Measurements from ENCODE around the gene SERPINA6.
"Not testable (repeated sequence)": the region's sequence is repeated elsewhere in the genome, so short reads cannot be mapped to it uniquely, and the experiment has no call there.

SERPINA6 gene

GRCh38 chr14:94354638-94355185 lies 31.6 kb upstream of the SERPINA6 start:
- no peak for DNase-seq (ENCODE audit: low read depth, low spot score)

DNA sequence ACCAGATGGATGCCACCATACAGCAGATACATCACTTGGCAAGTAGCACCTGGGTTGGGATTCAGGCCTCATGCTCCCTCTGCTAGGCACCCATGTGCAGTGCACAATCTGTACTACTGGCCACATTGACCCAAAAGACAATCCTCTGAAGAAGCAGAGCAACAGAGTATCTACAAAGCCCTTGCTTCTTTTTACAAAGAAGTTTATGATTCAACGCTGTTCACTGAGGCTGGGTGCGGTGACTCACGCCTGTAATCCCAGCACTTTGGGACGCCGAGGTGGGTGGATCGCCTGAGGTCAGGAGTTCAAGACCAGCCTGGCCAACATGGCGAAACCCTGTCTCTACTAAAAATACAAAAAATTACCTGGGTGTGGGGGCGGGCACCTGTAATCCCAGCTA lies 31.1 kb upstream of the SERPINA6 start:
- DNase-seq (ENCODE audit: low read depth, low spot score): not testable (repeated sequence)

DNA sequence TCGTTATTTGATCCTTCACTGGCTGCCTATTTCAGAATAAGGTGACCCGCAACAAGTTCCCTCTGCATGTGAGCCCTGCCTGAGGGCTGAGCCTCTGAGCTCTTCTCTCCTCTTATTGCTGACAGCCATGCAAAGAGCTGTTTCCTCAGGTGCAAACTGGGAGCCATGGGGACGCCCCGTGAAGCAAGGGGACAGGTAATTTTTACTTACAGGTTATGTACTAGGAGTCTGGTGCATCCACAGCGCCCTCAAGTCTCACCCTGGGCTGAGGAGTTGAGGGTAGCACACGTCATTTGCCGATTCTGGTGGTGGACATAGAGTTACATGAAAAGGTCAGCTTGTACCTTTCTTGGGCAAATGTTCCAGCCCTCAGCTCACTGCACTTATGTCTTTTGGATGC lies 26.1 kb upstream of the SERPINA6 start:
- no peak for DNase-seq (ENCODE audit: low read depth, low spot score)

- no peak for DNase-seq (ENCODE audit: low read depth, low spot score)
These were observed 25.7 kb upstream of the SERPINA6 start for GRCh38 chr14:94348836-94349235.

- no peak for DNase-seq (ENCODE audit: low read depth, low spot score)
These were observed 23.7 kb upstream of the SERPINA6 start for GRCh38 chr14:94346841-94347240.

- not testable (repeated sequence) for DNase-seq (ENCODE audit: low read depth, low spot score)
These were observed 23.1 kb upstream of the SERPINA6 start for GRCh38 chr14:94346065-94346786.

DNA sequence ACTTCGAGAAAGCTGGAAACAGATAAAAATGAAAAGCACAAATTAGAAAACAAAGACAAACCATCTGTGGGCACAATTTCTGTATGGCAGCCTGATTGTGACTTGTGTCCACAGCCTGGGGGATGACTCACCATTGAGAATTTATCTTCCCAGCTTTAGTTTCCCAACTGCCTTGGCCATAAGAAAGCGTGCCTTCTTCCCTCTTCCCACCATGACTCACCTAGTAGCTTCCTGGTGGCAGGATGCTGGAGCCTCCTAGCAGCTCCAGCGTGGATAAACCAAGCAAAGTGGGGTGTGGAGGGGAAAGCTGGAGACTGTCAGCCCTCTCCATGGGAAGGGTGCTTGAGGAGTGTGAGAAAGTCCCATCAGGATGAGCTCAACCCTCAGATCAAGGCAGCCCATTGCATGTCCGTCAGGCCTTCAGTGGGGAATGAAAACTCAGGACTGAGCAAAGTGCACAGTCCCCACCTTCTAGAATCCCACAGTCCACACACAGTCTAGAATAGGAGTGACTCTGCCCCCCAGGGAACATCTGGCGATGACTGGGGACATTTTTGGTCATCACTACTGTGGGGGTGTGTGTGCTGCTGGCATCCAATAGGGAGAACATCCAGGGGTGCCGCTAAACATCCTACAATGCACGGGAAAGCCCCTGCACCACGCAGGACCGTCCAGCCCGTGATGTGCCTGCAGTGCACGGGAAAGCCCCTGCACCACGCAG lies 22.4 kb upstream of the SERPINA6 start:
- no peak for DNase-seq (ENCODE audit: low read depth, low spot score)

DNA sequence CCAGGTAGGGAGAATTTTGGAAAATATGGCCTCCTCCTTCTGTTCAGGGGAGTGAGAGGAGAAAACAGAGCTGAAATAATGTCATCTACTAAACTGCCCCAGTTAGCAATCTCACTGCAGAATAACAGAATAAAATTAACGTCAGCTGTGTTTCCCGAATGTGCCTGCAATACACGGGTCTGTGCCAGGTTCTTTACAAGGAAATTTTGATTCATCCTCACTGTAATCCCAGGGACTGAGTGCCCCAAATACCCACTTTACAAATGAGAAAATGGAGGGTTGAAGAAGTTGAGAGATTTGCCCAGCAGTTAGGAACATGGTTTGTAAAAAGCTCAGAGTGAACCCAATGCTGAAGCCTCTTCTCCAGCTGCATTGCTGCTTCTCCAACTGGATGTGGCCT lies 21.3 kb upstream of the SERPINA6 start:
- DNase-seq (ENCODE audit: low read depth, low spot score): no peak

DNA sequence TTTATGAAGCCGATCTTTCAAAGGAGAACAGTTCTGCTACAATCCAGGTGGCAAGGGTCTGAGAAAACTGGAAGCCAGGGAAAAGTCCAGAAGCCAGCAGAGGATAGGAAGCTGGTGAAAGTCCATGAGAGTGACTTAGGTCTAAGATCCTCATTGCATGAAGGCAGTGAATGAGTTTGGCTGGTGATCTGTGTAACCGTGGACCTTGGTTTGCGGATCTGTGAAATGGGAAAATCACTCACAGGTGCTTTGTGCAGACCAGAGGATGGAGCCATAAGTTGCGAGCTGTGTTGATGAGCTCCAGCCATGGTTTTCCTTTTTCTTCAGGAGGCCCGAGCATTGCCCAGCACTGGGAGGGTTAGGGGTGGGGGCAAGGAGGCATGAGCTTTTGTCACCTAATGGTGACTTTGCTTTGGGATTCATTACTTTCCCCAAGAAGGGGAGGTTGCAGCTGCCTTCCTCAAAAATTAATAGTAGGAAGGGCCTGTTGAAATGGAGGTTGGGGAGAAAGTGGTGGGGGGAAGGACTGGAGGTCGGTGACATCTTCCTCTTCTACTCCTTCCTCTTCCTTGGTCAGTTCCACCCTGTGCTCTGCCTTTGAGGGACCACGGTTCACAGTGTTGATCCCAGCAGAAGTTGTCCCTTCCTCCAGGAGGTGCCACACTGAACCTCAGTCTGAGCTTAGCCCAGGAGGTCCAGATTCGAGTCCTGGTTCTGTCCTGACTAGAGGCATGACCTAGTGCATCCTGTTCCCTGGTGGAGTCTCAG lies 20.3 kb upstream of the SERPINA6 start:
- no peak for DNase-seq (ENCODE audit: low read depth, low spot score)

- no peak for DNase-seq (ENCODE audit: low read depth, low spot score)
These were observed 19.3 kb upstream of the SERPINA6 start for GRCh38 chr14:94342334-94342934.

- no peak for DNase-seq (ENCODE audit: low read depth, low spot score)
These were observed 18.7 kb upstream of the SERPINA6 start for GRCh38 chr14:94341656-94342333.

GRCh38 chr14:94340533-94340932 lies 17.4 kb upstream of the SERPINA6 start:
- DNase-seq (ENCODE audit: low read depth, low spot score): no peak

DNA sequence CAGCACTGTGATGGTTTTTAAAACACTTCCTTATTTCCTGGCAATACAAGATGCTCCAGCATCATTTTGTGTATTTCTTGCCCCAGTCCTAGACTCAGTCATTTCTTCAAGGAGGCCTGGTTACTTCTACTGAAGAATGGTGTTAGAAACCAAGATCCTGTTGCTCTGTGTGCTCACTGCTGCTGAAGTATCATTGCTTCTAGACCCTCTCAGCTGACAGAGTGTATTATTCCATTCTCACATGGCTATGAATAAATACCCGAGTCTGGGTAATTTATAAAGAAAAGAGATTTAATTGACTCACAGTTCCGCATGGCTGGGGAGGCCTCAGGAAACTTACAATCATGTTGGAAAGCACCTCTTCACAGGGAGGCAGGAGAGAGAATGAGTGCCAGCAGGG lies 14.9 kb upstream of the SERPINA6 start:
- no peak for DNase-seq (ENCODE audit: low read depth, low spot score)

DNA sequence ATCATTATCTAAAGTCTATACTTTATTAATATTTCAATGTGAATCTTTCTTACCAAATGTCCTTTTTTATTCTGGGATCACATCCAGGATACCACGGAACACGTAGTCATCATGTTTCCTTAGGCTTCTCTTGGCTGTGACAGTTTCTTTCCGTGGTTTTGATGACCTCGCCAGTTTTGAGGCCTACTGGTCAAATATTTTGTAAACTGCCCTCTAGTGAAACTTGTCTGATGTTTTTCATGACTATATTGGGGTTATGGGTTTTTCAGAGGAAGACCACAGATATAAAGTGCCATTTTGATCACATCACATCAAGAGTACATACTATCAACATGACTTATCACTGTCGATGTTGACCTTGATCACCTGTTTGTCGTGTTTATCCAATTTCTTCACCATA lies 14.1 kb upstream of the SERPINA6 start:
- no peak for DNase-seq (ENCODE audit: low read depth, low spot score)

GRCh38 chr14:94334872-94335271 lies 11.7 kb upstream of the SERPINA6 start:
- no peak for DNase-seq (ENCODE audit: low read depth, low spot score)

DNA sequence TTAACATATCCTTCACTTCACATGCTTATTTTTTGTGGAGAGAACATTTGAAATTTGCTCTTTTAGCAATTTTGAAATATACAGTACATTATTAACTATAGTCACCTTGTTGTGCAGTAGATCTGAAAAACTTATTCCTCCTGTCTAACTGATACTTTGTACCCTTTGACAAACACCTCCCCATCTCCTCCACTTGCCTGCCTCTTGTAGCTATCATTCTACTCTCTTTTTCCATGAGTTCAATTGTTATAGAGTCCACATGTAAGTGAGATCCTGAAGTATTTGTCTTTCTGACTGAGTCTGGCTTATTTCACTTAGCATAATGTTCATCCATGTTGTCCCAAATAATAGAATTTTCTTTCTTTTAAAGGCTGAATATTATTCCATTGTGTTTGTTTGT lies 9.5 kb upstream of the SERPINA6 start:
- DNase-seq (ENCODE audit: low read depth, low spot score): no peak

- no peak for DNase-seq (ENCODE audit: low read depth, low spot score)
These were observed 9.0 kb upstream of the SERPINA6 start for GRCh38 chr14:94332063-94332583.

- no peak for DNase-seq (ENCODE audit: low read depth, low spot score)
These were observed 8.3 kb upstream of the SERPINA6 start for GRCh38 chr14:94331462-94331861.

DNA sequence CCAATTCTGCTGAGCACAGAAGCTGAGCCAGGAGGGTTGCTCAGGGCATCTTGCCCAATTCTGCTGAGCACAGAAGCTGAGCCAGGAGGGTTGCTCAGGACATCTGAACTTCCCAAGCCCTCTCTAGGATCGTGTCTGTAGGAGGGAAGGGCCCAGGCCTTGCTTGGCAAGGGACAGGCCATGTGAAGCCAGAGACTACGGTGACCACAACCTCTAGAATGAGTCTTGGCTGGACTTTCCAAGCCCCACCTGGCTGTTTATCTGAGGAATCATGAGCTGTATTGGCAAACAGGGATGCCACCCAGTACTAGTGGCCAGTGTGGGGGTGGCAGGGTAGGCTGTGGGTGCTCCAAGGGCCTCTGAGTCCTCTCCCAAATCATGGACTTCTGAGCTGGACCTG lies 7.7 kb upstream of the SERPINA6 start:
- DNase-seq (ENCODE audit: low read depth, low spot score): no peak

DNA sequence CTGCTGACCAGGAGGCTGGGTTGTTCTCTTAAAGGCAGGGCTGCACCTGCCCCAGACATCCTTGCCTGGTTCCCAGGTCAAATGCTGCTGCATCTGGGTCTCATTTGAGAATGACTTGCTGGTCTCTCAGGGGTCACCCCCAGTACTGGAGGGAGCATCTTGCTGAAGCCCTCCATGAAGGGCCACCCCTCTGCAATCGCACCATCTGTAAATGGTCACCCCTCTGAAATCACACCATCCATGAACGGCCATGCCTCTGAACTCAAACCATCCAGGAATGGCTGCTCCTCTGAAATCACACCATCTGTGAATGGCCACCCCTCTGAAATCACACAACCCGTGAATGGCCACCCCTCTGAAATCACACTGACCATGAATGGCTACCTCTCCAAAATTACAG lies 7.3 kb upstream of the SERPINA6 start:
- DNase-seq (ENCODE audit: low read depth, low spot score): no peak

- DNase-seq (ENCODE audit: low read depth, low spot score): no peak
These were observed 6.7 kb upstream of the SERPINA6 start for GRCh38 chr14:94329857-94330256.
